LHCN-M2 (cell line): ENCODE results near the gene AVEN. TPM values are rescaled to one million over a fixed set of nuclear protein-coding genes. Genes with fewer than 3 reads are reported as not detected.
"Not testable (repeated sequence)": the region's sequence is repeated elsewhere in the genome, so short reads cannot be mapped to it uniquely, and the experiment has no call there.

Experiments
- DNase-seq: peaks from one replicate; pipeline ENCODE4 v3.0.0-alpha.2; 2012; ENCODE audit warnings: low read depth
- total RNA-seq: library from RNA; depleted of rRNA; stranded (reverse); fragments of >200 nt; gene quantifications from 2 replicates; pipeline ENCODE4 v1.2.3, GENCODE V29; 2014; rRNA removed

Gene AVEN
- total RNA-seq, 1 experiment from 2014 or later: 37.8 TPM

DNA sequence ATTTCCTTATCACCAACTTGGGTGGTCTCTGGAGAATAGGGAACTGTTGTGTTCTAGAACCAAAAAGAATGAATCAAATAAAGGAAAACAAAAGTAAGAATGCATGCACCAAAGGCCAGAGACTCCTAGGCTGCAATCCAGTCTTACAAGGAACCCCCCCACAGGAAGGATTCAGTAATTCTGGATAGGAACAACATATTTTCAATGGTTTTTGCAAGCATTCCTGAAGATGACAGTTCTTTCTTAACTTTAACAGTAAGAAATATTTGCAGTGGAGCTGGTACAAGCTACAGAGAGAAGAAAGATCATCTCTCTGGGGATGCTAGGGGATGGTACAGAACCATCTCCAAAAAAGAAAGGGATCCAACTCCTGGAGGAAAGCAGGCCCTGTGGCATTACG is 186.9 kb downstream of the AVEN start:
- DNase-seq: no peak

DNA sequence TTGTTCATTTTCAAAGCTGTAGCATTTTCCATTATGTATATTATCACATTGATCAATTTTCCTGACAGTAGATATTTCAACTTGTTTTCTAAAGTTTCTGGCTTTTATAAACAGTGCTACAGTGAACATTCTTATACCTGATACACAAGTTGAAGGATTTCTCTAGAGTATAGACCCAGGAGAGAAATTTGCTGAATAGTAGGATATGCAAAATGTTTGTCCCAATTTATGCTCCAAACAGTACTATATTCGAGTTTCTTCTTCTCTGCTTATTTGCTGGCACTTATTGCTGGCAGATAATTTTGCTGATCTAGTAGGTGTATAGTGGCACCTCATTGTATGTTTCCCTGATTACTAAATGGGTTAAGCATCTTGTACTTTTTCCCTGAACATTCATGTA is 187.9 kb downstream of the AVEN start:
- DNase-seq: no peak

DNA sequence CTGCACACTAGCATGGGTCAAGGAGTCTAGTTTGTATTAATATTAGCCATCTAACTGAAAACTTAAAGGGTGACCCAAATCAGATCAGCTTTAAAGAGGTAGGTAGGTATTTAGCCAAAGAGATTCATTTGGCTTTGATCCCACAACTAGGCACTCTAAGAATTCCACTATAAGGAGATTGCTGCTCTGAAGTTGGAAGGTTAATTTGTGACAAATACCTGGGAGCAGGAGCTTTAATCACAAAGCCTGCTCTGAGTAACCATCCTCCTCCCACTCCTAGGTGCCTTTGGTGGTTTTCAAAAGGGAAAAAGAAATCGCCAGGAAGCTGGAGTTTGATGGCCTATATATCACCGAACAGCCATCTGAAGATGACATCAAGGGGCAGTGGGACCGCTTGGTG is 191.0 kb downstream of the AVEN start:
- no peak for DNase-seq

DNA sequence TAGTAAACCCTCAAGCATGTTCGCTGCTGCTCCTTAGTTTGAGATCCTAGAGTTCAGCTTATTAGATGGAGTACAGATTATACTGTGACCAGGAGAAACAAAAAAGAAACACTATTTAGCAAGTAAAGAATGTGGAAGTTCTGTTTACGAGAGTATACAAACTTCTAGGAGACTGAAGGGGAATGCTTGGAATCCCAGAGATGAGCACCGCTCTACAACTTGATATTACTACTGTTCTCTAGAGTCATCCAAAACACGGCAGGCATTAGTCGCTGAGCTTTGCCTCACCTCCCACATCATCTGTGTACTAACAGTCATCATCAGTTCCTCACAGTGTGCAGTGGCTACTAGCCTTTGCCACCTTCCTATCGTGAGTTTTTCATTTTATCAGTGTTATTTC is 192.1 kb downstream of the AVEN start:
- no peak for DNase-seq

DNA sequence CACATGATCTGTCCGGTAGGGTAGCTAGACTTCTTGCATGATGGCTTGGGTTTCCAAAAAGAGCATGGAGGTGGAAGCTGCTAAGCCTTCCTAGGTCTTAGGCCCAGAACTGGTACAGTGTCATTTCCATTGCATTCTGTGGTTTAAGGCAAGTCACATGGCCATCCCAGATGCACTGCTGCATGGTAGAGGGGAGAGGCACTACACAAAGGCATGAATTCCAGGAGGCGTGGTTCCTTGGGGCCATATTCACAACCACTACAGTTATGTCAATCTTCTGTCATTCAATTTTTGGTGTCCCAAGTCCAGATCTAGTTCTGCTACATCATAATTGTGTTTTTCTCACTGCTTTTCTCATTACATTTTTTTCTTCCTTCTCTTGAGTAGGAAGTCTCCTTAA is 192.9 kb downstream of the AVEN start:
- no peak for DNase-seq

DNA sequence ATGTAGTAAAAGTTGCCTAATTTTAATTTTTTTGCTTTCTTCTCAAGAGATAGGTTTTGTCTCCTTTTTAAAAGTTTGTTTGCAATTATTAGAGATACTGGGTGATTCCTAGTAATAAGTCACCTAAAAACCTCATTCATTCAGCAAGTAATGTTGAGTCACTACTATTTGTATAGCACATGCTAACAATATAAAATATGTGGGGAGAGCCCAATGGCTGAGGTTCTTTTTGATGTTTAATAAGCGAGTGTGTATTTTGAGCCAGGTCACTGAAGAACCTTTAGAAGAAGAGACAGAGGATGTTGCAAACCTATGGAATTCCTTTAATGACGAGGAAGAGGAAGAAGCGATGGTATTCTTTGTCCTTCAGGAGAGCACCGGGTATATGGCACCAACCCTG is 194.4 kb downstream of the AVEN start:
- no peak for DNase-seq

DNA sequence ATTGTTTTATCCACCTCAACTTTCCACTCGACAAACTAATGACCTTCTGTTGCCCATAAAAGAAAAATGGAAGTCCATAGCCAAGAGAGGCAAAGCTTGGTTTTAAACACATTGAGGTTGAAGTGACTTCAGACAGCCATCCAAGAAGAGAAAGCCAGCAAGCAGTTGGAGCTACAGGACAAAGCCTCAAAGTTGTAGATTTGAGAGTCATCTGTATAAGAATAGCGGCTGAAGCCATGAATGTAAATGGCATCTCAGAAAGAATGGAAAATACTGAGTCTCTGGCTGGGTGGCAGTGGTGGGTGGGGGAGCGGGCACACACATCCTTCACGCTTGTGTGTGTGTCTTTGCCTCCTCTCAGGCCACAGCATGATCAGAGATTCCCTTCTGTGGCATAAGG is 194.8 kb downstream of the AVEN start:
- DNase-seq: no peak

DNA sequence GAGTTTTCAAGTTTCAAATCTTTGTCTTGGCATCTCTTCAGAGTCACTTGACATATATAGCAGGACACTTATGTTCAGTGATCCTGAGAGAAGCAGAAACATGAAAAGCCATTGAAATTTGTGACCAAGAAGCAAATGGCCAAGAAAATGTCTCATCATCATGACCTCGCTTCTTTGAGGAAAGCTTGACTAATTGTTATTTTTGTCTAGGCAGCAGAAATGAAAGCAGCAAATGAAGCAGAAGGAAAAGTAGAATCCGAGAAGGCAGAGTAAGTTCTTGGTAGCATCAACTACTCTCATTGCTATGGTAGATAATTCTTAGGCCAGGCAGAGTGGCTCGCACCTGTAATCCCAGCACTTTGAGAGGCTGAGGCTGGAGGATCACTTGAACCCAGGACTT is 198.4 kb downstream of the AVEN start:
- DNase-seq: no peak

DNA sequence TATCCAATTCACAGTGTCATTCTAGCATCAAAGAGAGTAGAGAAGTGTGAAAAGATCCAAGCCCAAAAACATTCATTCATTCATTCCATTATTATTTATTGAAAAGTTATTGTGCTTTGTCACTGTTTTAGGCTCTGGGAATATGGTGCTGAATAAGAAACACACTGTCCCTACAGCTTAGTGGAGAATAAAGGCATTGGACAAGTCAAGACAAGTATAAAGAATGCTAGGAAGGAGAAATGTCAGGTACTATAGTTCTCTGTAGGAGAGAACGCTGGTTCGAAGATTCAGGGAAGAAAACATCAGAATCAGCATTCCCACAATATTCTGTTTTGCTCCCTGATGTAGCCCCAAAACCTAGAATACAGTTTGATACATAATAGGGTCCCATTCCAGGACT is 199.5 kb downstream of the AVEN start:
- no peak for DNase-seq

DNA sequence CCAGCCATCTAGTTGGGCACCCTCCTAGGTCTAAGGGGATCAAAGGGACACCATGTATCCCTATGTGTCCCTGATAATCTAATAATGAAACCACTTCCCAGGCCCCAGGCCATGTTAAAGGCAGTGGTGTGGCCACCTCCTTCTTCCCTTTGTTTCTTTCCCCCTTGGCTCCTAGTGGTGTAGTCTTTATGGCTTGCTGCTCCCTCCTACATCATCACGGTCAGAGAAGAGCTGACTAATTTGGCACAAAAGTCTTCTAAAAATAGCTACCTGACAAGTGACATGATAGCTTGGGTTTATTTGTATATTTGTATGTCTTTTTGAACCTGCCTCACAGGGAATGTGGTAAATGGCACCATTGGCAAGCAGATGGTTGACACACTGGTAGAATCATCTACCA is 201.7 kb downstream of the AVEN start:
- DNase-seq: no peak

DNA sequence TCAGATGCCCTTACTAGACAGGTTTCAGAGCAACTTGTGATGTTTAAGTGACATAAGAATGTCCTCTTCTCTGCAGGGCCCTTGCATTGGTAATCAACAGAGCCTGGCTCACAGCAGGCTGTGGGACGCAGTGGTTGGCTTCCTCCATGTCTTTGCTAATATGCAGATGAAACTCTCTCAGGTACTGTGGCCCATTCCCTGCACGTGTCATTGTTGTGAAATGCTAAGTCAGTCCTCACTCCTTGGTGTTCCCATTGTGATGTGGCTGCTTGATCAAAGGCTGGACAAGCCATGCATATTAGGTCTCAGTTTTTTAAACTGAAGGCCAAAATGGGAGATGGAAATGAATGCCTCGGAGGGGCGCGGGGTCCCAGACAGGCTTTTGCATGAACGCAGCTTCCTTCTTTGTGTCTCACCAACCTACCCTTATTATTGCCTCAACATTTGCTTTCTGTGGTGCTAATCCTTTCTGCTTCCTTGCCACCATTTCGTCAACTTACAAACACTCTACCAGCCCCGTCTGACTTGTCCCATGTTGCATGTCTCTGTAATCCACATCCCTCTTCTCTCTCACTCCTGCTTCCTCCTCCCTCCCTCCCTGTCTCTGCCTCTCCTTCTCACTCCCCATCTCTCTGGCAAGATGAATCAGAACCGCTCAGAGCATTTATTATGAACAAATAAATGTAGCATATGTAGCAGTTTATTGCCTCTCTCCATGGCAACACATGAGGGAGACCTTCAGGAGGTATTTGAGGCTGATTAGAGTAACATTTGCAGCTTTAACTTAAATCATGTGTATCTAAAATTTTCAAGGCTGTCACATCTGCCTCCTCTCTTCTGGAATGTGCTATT is 203.9 kb downstream of the AVEN start:
- no peak for DNase-seq

DNA sequence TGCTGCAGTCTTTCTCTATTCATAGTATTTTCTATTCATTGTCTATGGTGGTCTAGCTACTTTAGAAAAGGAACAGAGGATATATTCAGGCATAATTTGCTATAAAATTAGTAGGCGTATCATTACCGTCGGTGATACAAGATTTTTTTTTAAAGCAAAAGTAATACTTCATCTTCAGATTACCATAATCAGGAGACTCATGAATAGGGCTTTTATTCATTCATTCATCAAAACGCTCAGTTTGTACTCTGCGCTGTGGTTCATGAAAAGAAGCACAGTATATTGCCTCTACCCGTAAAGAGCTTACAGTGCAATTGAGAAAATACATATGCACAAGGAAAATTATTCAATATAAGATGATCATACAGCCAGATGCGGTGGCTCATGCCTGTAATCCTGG is 207.4 kb downstream of the AVEN start:
- DNase-seq: no peak

DNA sequence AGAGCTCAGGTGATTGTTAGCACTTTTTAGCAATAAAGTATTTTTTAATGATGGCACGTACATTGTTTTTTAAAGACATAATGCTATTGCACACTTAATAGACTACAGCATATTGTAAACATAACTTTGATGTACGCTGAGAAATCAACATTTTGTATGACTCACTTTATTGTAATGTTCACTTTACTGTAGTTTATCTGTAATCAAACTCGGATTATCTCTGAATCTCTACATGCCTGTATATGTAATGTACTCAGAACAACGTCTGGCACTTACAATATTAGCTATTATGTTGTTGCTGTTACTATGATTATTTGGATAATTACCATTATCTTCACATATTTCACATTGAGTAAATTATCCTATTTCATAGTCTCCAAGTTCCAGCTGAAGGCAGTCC is 208.7 kb downstream of the AVEN start:
- no peak for DNase-seq

DNA sequence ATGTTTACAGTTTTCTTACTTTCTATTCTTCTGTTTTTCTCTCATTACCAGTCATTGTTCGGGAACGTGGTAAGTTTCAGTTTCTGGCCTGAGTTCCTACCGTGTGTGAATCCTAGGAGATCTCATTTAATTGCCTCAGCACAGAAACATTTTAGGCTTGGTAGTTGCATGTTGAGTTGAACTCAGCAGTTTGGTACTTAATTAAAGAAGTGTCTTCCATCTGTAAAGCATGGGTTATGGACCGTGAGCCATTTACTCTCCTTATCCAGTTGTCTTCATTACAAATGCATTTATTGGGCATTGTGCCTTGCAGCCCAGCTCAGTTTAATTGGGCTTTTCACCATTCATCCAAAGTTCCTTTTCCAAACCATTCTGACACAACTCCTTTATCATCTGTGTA is 212.8 kb downstream of the AVEN start:
- DNase-seq: no peak

DNA sequence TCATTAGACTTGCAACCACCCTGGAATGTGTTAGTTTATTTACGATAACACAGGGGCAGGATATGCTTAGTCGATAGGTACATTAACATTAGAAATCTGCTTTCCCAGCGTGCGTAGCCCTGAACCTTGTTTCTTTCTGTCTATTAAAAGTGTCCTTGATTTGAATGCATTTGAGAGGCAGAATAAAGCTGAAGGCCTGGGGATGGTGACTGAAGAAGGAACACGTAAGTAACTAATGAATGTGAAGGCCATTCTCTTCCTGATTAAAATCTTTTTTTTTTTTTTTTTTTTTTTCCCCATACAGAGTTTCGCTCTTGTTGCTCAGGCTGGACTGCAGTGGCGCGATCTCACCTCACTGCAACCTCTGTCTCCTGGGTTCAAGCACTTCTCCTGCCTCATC is 213.6 kb downstream of the AVEN start:
- no peak for DNase-seq

DNA sequence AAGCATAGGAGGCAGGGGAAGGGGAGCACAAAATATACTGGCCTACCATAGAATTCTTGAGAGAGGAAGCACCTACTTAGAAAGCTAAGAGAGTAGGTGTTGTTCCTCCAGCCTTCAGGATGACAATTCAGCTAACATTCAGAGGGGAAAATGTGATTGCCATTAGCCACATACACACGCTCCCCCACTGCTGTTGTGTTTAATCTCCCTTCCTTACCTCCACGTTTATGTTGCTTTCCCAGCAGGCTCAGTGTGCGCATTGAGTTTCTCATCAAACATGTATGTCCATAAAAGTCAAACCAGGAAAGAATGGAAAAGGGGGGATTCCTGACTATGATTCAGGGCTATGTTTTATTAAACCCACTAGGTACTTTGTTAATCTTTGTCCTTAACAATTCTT is 215.9 kb downstream of the AVEN start:
- DNase-seq: no peak

DNA sequence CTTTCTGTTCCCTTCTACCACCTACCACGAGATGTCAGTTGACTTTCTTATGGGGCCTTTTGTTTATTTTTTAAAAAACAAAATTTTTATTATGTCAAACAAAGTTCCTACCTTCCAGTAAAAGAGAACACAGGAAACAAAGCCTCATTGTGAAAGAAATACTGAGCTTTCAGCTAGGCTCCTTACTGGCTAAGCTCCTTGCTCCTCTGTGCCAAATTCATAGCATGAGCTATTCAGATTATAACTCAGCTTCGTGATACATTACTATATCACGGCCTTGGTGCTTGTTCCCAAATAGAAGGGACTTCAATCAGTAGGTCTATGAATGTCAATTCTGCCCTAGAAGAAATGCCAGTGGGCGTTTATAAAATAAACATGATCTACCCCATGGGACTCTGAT is 216.5 kb downstream of the AVEN start:
- no peak for DNase-seq

DNA sequence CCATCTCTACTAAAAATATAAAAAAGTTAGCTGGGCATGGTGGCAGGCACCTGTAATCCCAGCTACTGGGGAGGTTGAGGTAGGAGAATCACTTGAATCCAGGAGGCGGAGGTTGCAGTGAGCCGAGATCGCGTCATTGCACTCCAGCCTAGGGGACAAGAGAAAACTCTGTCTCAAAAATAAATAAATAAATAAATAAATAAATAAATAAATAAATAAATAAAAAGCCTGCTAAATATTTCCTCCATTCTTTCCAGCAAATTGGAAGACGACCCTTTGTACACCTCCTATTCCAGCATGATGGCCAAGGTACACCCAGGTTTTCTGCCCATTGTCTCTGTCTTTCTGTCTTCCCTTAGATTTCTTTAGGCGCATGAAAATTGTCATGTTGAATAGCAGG is 219.5 kb downstream of the AVEN start:
- not testable (repeated sequence) for DNase-seq

Other genes starting within 250 kb of the AVEN start
- 0.06 TPM in 2 replicates for gene CHRM5, start 70.7 kb downstream of the AVEN start, total RNA-seq
- 29.2 and 39.3 TPM in 2 replicates for gene EMC7, start 62.7 kb upstream of the AVEN start, total RNA-seq
- 1.7 and 1.9 TPM in 2 replicates for gene PGBD4, start 62.9 kb upstream of the AVEN start, total RNA-seq
- 44.1 and 45.4 TPM in 2 replicates for gene KATNBL1, start 170.9 kb upstream of the AVEN start, total RNA-seq
- 189 and 199 TPM in 2 replicates for gene EMC4, start 185.8 kb upstream of the AVEN start, total RNA-seq